Measurements from ENCODE around the gene SMYD2.
A peak's percentile ranks its signal among the peaks of the same experiment; 100 is the strongest.
"Not testable (repeated sequence)": the region's sequence is repeated elsewhere in the genome, so short reads cannot be mapped to it uniquely, and the experiment has no call there.

Gene SMYD2

GRCh38 chr1:214271995-214272731 is 8.8 kb upstream of the SMYD2 start:
- DNase-seq = no peak

GRCh38 chr1:214272964-214273533 is 7.9 kb upstream of the SMYD2 start:
- DNase-seq = no peak

- not testable (repeated sequence) for DNase-seq
Measured at GRCh38 chr1:214275700-214276099, 5.3 kb upstream of the SMYD2 start.

GRCh38 chr1:214276786-214277185 is 4.2 kb upstream of the SMYD2 start:
- DNase-seq = no peak

- no peak for DNase-seq
Measured at GRCh38 chr1:214277704-214278635, 3.0 kb upstream of the SMYD2 start.

- peak; percentile 55 to 74 (median 66) for DNase-seq
Measured at GRCh38 chr1:214280386-214281020, 456 bp upstream of the SMYD2 start.

- peak; percentile 27 to 41 (median 40) for DNase-seq
Measured at GRCh38 chr1:214281720-214282629, 1.0 kb downstream of the SMYD2 start.

GRCh38 chr1:214282630-214283242 is 1.8 kb downstream of the SMYD2 start:
- no peak for DNase-seq

GRCh38 chr1:214285610-214286440 is 4.9 kb downstream of the SMYD2 start:
- no peak for DNase-seq

- no peak for DNase-seq
Measured at GRCh38 chr1:214287884-214288283, 6.9 kb downstream of the SMYD2 start.

GRCh38 chr1:214289574-214290272 is 8.8 kb downstream of the SMYD2 start:
- no peak for DNase-seq

- DNase-seq = no peak
Measured at GRCh38 chr1:214290424-214291037, 9.6 kb downstream of the SMYD2 start.

- peak; percentile 17 to 80 (median 66) for DNase-seq
Measured at GRCh38 chr1:214292322-214292721, 11.4 kb downstream of the SMYD2 start.

GRCh38 chr1:214295934-214296333 is 15.0 kb downstream of the SMYD2 start:
- DNase-seq = no peak

GRCh38 chr1:214296860-214297745 is 16.1 kb downstream of the SMYD2 start:
- DNase-seq = no peak

- no peak for DNase-seq
Measured at GRCh38 chr1:214300149-214300780, 19.3 kb downstream of the SMYD2 start.

- no peak for DNase-seq
Measured at GRCh38 chr1:214301526-214301925, 20.6 kb downstream of the SMYD2 start.
